ENCODE results near the gene POU4F2. TPM values are rescaled to one million over a fixed set of nuclear protein-coding genes. Genes with fewer than 3 reads are reported as not detected.

The POU4F2 gene
- total RNA-seq (2021) (not detected in 3 replicates), Bru-seq, nascent RNA (percentile 9 among the genes with signal in this experiment)
- long read RNA-seq, experiment 1 = 0 reads
- long read RNA-seq, experiment 2 = 0 reads
- long read RNA-seq, experiment 3 = 0 reads

DNA sequence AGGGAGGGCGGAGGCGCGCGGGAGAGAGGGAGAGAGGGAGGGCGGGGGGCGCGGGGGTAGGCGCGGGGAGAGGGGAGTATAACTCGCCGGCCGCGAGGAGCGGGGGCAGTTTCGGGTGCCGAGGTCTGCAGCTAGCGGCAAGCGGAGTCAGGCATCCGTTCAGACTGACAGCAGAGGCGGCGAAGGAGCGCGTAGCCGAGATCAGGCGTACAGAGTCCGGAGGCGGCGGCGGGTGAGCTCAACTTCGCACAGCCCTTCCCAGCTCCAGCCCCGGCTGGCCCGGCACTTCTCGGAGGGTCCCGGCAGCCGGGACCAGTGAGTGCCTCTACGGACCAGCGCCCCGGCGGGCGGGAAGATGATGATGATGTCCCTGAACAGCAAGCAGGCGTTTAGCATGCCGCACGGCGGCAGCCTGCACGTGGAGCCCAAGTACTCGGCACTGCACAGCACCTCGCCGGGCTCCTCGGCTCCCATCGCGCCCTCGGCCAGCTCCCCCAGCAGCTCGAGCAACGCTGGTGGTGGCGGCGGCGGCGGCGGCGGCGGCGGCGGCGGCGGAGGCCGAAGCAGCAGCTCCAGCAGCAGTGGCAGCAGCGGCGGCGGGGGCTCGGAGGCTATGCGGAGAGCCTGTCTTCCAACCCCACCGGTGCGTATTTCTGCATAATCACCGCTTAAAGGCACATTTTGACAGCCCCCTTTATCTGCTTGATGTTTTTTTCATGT lies at the start of gene POU4F2:
POU4F2 (plus strand) TSS at position 108 of the 720 bp plus-strand sequence; CDS start at position 356, 248 bp downstream.
- Mint-ChIP-seq H3K4me3 (peak within 1 kb of the TSS; percentile 75), H3K27me3 (ENCODE audit: low read depth) (peaks cover 100% of the 10 kb centered on the region), H3K27ac (no peak within 1 kb of the TSS), H3K4me1 (peaks cover 33% of the 10 kb centered on the region), H3K9me3 (no peaks in the 10 kb centered on the region), H3K36me3 (no peaks in the 10 kb centered on the region)
- ATAC-seq (peak; percentile 65), DNase-seq (ENCODE audit: low spot score) (peak; percentile 73)
- CTCF ChIA-PET = interaction anchor here (0.7 to 1.0 kb wide), 2 partner anchors 8 to 296 kb away, joined by 3 to 4 read pairs; no protein-coding TSS in a partner anchor
- POLR2A ChIA-PET = interaction anchor here (1.0 kb wide), 1 partner anchor 9 kb away, joined by 7 read pairs; no protein-coding TSS in a partner anchor
- TF ChIP-seq TEAD1 (CRISPR knock-in tag; IDR thresholded peaks at IDR 0.05) (no peak), MXD4 (CRISPR knock-in tag; IDR thresholded peaks at IDR 0.05; ENCODE audit: borderline replicate concordance) (no peak), ZNF232 (CRISPR knock-in tag; IDR thresholded peaks at IDR 0.05) (0 out of 2 replicates have a peak, but pooled peaks have one; percentile 60), ZNF317 (CRISPR knock-in tag; IDR thresholded peaks at IDR 0.05; ENCODE audit: borderline replicate concordance, low read depth) (no peak), ETV6 (CRISPR knock-in tag; IDR thresholded peaks at IDR 0.05) (0 out of 2 replicates have a peak, but pooled peaks have one; percentile 30), HMGA2 (CRISPR knock-in tag; IDR thresholded peaks at IDR 0.05) (no peak), FOXP1 (CRISPR knock-in tag; IDR thresholded peaks at IDR 0.05; ENCODE audit: borderline replicate concordance) (peak; percentile 53; the same call in 1 of the 2 replicates), AFF4 (CRISPR knock-in tag; IDR thresholded peaks at IDR 0.05; ENCODE audit: borderline replicate concordance) (no peak), MLX (CRISPR knock-in tag; IDR thresholded peaks at IDR 0.05) (no peak), RELA (CRISPR knock-in tag; IDR thresholded peaks at IDR 0.05; ENCODE audit: borderline replicate concordance) (0 out of 2 replicates have a peak, but pooled peaks have one; percentile 35), KAT7 (CRISPR knock-in tag; IDR thresholded peaks at IDR 0.05; ENCODE audit: borderline replicate concordance) (no peak), FOXK1 (CRISPR knock-in tag; IDR thresholded peaks at IDR 0.05) (0 out of 2 replicates have a peak, but pooled peaks have one; percentile 34), TEAD4 (CRISPR knock-in tag; IDR thresholded peaks at IDR 0.05) (no peak), ESRRA (CRISPR knock-in tag; IDR thresholded peaks at IDR 0.05; ENCODE audit: borderline replicate concordance) (peak; percentile 36; the same call in 1 of the 2 replicates), NFE2L1 (CRISPR knock-in tag; IDR thresholded peaks at IDR 0.05) (peak; percentile 7; the same call in 1 of the 2 replicates)
- TF ChIP-seq, protein P1, sequence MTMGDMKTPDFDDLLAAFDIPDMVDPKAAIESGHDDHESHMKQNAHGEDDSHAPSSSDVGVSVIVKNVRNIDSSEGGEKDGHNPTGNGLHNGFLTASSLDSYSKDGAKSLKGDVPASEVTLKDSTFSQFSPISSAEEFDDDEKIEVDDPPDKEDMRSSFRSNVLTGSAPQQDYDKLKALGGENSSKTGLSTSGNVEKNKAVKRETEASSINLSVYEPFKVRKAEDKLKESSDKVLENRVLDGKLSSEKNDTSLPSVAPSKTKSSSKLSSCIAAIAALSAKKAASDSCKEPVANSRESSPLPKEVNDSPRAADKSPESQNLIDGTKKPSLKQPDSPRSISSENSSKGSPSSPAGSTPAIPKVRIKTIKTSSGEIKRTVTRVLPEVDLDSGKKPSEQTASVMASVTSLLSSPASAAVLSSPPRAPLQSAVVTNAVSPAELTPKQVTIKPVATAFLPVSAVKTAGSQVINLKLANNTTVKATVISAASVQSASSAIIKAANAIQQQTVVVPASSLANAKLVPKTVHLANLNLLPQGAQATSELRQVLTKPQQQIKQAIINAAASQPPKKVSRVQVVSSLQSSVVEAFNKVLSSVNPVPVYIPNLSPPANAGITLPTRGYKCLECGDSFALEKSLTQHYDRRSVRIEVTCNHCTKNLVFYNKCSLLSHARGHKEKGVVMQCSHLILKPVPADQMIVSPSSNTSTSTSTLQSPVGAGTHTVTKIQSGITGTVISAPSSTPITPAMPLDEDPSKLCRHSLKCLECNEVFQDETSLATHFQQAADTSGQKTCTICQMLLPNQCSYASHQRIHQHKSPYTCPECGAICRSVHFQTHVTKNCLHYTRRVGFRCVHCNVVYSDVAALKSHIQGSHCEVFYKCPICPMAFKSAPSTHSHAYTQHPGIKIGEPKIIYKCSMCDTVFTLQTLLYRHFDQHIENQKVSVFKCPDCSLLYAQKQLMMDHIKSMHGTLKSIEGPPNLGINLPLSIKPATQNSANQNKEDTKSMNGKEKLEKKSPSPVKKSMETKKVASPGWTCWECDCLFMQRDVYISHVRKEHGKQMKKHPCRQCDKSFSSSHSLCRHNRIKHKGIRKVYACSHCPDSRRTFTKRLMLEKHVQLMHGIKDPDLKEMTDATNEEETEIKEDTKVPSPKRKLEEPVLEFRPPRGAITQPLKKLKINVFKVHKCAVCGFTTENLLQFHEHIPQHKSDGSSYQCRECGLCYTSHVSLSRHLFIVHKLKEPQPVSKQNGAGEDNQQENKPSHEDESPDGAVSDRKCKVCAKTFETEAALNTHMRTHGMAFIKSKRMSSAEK (CRISPR knock-in tag; IDR thresholded peaks at IDR 0.05; ENCODE audit: borderline replicate concordance) = no peak
- TF ChIP-seq, protein P2, sequence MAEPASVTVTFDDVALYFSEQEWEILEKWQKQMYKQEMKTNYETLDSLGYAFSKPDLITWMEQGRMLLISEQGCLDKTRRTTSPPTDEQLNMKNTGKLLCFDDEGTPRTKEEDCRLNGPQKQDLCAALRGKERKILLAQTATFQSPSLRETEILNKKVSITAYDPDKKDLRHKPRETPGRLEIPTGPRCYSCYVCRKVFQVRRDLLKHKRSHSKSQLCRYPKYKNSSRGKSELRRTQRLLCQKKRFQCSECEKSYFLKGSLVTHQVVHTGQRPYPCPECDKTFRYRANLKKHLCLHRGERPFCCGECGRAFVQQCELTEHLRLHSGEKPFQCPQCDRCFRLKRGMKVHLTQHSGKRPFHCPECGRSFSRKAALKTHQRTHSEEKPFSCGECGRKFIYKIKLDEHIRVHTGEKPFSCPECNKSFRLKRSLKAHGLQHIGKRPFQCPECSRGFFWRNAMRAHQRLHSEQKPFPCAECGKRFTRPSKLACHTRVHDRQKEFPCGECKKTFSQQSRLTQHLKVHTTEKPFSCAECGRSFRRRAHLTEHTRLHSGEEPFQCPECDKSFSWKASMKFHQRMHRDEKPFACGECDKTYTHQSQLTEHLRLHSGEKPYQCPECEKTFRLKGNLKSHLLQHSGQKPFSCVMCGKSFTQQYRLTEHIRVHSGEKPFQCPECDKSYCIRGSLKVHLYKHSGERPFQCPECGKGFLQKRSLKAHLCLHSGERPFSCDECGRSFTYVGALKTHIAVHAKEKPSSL (CRISPR knock-in tag; conservative IDR thresholded peaks at IDR 0.05) = no peak
- TF ChIP-seq, protein P3, sequence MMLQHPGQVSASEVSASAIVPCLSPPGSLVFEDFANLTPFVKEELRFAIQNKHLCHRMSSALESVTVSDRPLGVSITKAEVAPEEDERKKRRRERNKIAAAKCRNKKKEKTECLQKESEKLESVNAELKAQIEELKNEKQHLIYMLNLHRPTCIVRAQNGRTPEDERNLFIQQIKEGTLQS (CRISPR knock-in tag; conservative IDR thresholded peaks at IDR 0.05) = no peak
- TF ChIP-seq, protein P4, sequence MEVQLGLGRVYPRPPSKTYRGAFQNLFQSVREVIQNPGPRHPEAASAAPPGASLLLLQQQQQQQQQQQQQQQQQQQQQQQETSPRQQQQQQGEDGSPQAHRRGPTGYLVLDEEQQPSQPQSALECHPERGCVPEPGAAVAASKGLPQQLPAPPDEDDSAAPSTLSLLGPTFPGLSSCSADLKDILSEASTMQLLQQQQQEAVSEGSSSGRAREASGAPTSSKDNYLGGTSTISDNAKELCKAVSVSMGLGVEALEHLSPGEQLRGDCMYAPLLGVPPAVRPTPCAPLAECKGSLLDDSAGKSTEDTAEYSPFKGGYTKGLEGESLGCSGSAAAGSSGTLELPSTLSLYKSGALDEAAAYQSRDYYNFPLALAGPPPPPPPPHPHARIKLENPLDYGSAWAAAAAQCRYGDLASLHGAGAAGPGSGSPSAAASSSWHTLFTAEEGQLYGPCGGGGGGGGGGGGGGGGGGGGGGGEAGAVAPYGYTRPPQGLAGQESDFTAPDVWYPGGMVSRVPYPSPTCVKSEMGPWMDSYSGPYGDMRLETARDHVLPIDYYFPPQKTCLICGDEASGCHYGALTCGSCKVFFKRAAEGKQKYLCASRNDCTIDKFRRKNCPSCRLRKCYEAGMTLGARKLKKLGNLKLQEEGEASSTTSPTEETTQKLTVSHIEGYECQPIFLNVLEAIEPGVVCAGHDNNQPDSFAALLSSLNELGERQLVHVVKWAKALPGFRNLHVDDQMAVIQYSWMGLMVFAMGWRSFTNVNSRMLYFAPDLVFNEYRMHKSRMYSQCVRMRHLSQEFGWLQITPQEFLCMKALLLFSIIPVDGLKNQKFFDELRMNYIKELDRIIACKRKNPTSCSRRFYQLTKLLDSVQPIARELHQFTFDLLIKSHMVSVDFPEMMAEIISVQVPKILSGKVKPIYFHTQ (CRISPR knock-in tag; IDR thresholded peaks at IDR 0.05) = no peak
- TF ChIP-seq, protein P5, sequence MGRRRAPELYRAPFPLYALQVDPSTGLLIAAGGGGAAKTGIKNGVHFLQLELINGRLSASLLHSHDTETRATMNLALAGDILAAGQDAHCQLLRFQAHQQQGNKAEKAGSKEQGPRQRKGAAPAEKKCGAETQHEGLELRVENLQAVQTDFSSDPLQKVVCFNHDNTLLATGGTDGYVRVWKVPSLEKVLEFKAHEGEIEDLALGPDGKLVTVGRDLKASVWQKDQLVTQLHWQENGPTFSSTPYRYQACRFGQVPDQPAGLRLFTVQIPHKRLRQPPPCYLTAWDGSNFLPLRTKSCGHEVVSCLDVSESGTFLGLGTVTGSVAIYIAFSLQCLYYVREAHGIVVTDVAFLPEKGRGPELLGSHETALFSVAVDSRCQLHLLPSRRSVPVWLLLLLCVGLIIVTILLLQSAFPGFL (CRISPR knock-in tag; IDR thresholded peaks at IDR 0.05; ENCODE audit: borderline replicate concordance) = no peak
